ENCODE data around the gene CTSL.

Gene CTSL

GRCh38 chr9:87733273-87734052 is 7.5 kb downstream of the CTSL start:
- H3K4me2 ChIP-seq (ENCODE audit: low read length): no peak overlapping the region
- no peaks in the 10 kb centered on the region for H4K20me1 ChIP-seq (ENCODE audit: control insufficient read depth, insufficient read depth, low read depth, low read length)
- H3K27ac ChIP-seq (ENCODE audit: low read depth, low read length): no peak overlapping the region
- no peaks in the 10 kb centered on the region; the same call in 1 of the 2 replicates for H3K9me3 ChIP-seq (ENCODE audit: control insufficient read depth, insufficient read depth, low read length)
- H3K9me2 ChIP-seq (replicated peaks; ENCODE audit: control insufficient read depth, low read length): no peaks in the 10 kb centered on the region
- H3K27me3 ChIP-seq (ENCODE audit: control insufficient read depth, low read length): no peaks in the 10 kb centered on the region
- no peak for TF ChIP-seq EZH2phosphoT487 (IDR thresholded peaks at IDR 0.05; ENCODE audit: borderline replicate concordance, low read length)
- TF ChIP-seq CTCF (IDR thresholded peaks at IDR 0.05; ENCODE audit: low read depth, low read length, poor library complexity, severe bottlenecking): no peak
- H3K4me1 ChIP-seq (ENCODE audit: control insufficient read depth, low read length): no peaks in the 10 kb centered on the region
- no peak overlapping the region for H3K4me3 ChIP-seq (ENCODE audit: low read length)
- H3F3A ChIP-seq (ENCODE audit: control insufficient read depth, insufficient read depth): no peaks in the 10 kb centered on the region
- H3K79me2 ChIP-seq (ENCODE audit: control insufficient read depth, low read length): no peaks in the 10 kb centered on the region
- H3K36me3 ChIP-seq (ENCODE audit: control insufficient read depth, low read length): no peaks in the 10 kb centered on the region

GRCh38 chr9:87734106-87734505 is 8.2 kb downstream of the CTSL start:
- Histone ChIP-seq H3K36me3 (ENCODE audit: control insufficient read depth, low read length) (no peaks in the 10 kb centered on the region), H3K4me3 (ENCODE audit: low read length) (no peak overlapping the region), H3K9me2 (replicated peaks; ENCODE audit: control insufficient read depth, low read length) (no peaks in the 10 kb centered on the region), H3K4me1 (ENCODE audit: control insufficient read depth, low read length) (no peaks in the 10 kb centered on the region), H3K27ac (ENCODE audit: low read depth, low read length) (no peak overlapping the region), H3K9me3 (ENCODE audit: control insufficient read depth, insufficient read depth, low read length) (no peaks in the 10 kb centered on the region; the same call in 1 of the 2 replicates), H3F3A (ENCODE audit: control insufficient read depth, insufficient read depth) (no peaks in the 10 kb centered on the region), H4K20me1 (ENCODE audit: control insufficient read depth, insufficient read depth, low read depth, low read length) (no peaks in the 10 kb centered on the region), H3K27me3 (ENCODE audit: control insufficient read depth, low read length) (no peaks in the 10 kb centered on the region), H3K79me2 (ENCODE audit: control insufficient read depth, low read length) (no peaks in the 10 kb centered on the region), H3K4me2 (ENCODE audit: low read length) (no peak overlapping the region)
- TF ChIP-seq CTCF (IDR thresholded peaks at IDR 0.05; ENCODE audit: low read depth, low read length, poor library complexity, severe bottlenecking): no peak

GRCh38 chr9:87739546-87739945 is 13.6 kb downstream of the CTSL start:
- H3K4me3 ChIP-seq (ENCODE audit: low read length): no peak overlapping the region
- no peaks in the 10 kb centered on the region for H3K36me3 ChIP-seq (ENCODE audit: control insufficient read depth, low read length)
- H3K9me3 ChIP-seq (ENCODE audit: control insufficient read depth, insufficient read depth, low read length): no peaks in the 10 kb centered on the region; the same call in 1 of the 2 replicates
- H3K4me2 ChIP-seq (ENCODE audit: low read length): no peak overlapping the region
- H4K20me1 ChIP-seq (ENCODE audit: control insufficient read depth, insufficient read depth, low read depth, low read length): no peaks in the 10 kb centered on the region
- H3K27ac ChIP-seq (ENCODE audit: low read depth, low read length): no peak overlapping the region
- H3F3A ChIP-seq (ENCODE audit: control insufficient read depth, insufficient read depth): no peaks in the 10 kb centered on the region
- H3K4me1 ChIP-seq (ENCODE audit: control insufficient read depth, low read length): no peaks in the 10 kb centered on the region
- H3K9me2 ChIP-seq (replicated peaks; ENCODE audit: control insufficient read depth, low read length): no peaks in the 10 kb centered on the region
- H3K79me2 ChIP-seq (ENCODE audit: control insufficient read depth, low read length): no peaks in the 10 kb centered on the region
- no peak for TF ChIP-seq CTCF (IDR thresholded peaks at IDR 0.05; ENCODE audit: low read depth, low read length, poor library complexity, severe bottlenecking)
- no peak for TF ChIP-seq EZH2phosphoT487 (IDR thresholded peaks at IDR 0.05; ENCODE audit: borderline replicate concordance, low read length)
- H3K27me3 ChIP-seq (ENCODE audit: control insufficient read depth, low read length): no peaks in the 10 kb centered on the region

Measured in DOHH2 (cell line).